Mammary epithelial cell (primary cell): ENCODE measurements around the gene AKNAD1.
"Not testable (repeated sequence)": the region's sequence is repeated elsewhere in the genome, so short reads cannot be mapped to it uniquely, and the experiment has no call there.

Experiments
- CTCF ChIP-seq, 2 donors: IDR thresholded peaks in 1 of 2; conservative IDR thresholded peaks in 1 of 2; 2 replicates each; pipeline ENCODE4 v1.5.1; 2011 to 2012; ENCODE audit warnings: inconsistent platforms in 2 of 2, low read length in 2 of 2, mild to moderate bottlenecking in 2 of 2, control low read depth in 1 of 2, low read depth in 1 of 2; ENCODE audit not compliant: insufficient read depth in 1 of 2; ENCODE audit errors: extremely low read depth in 1 of 2
- EZH2 ChIP-seq: IDR thresholded peaks from 2 replicates; pipeline ENCODE4 v1.6.1; 2012; ENCODE audit warnings: low read length, inconsistent platforms, borderline replicate concordance

- not testable (repeated sequence) for TF ChIP-seq CTCF (conservative IDR thresholded peaks at IDR 0.05 in 1 of 2, IDR thresholded peaks at IDR 0.05 in 1 of 2; ENCODE audit: extremely low read depth in 1 of 2, insufficient read depth in 1 of 2, low read depth in 1 of 2, low read length in 2 of 2); EZH2
These were observed 32.2 kb upstream of the AKNAD1 start for GRCh38 chr1:108889006-108889645.
